H1 (cell line): ENCODE data around the gene SLC26A6. TPM values are rescaled to one million over a fixed set of nuclear protein-coding genes. Genes with fewer than 3 reads are reported as not detected.
A peak's percentile ranks its signal among the peaks of the same experiment; 100 is the strongest.

Source experiments
- CTCF ChIA-PET: fragments of 300-600 bp; sonication (Branson Sonifier 250); formaldehyde crosslinking; loops from one replicate; lab custom pipeline; 2021; ENCODE audit not compliant: partially characterized antibody; lab: Charles Lee
- POLR2A ChIA-PET: fragments of 300-600 bp; sonication (Branson Sonifier 250); formaldehyde crosslinking; loops from one replicate; lab custom pipeline; 2021; ENCODE audit warnings: inconsistent platforms; ENCODE audit not compliant: partially characterized antibody; lab: Charles Lee
- DNase-seq, 2 experiments: peaks; one replicate each; pipeline versions ENCODE4 v3.0.0 to v3.0.0-alpha.2; 2010 to 2022; ENCODE audit warnings: low spot score in 2 of 2, low read depth in 1 of 2, mixed read lengths in 1 of 2
- FAIRE-seq: peaks from 2 replicates; lab custom pipeline; 2011; peaks lifted over from hg19 to GRCh38; lab: Jason Lieb, UNC
- H2AFZ ChIP-seq: 2 replicates; pipeline ENCODE4 v1.8.1; 2012; ENCODE audit warnings: low read length, inconsistent platforms
- H2AK5ac ChIP-seq: 2 replicates; pipeline ENCODE4 v1.6.1; 2013; ENCODE audit warnings: low read depth, low read length
- H2BK120ac ChIP-seq: replicated peaks from 2 replicates; pipeline ENCODE3; 2013; ENCODE audit warnings: low read depth, low read length, inconsistent platforms
- H2BK12ac ChIP-seq: 2 replicates; pipeline ENCODE4 v1.6.1; 2013; ENCODE audit warnings: low read depth, low read length
- H2BK15ac ChIP-seq: 2 replicates; pipeline ENCODE4 v1.6.1; 2013; ENCODE audit warnings: low read length
- H2BK20ac ChIP-seq: 2 replicates; pipeline ENCODE4 v1.6.1; 2013; ENCODE audit warnings: low read length
- H2BK5ac ChIP-seq: 2 replicates; pipeline ENCODE4 v1.6.1; 2013; ENCODE audit warnings: low read depth, low read length
- H3K14ac ChIP-seq: 2 replicates; pipeline ENCODE4 v1.6.1; 2013; ENCODE audit warnings: inconsistent platforms; ENCODE audit not compliant: insufficient read length
- H3K18ac ChIP-seq: 2 replicates; pipeline ENCODE4 v1.6.1; 2013; ENCODE audit warnings: low read length; ENCODE audit errors: extremely low read depth
- H3K23ac ChIP-seq: 2 replicates; pipeline ENCODE4 v1.6.1; 2013; ENCODE audit warnings: inconsistent platforms; ENCODE audit not compliant: insufficient read length
- H3K23me2 ChIP-seq: 2 replicates; pipeline ENCODE4 v1.6.1; 2013; ENCODE audit warnings: low read depth, low read length
- H3K27ac ChIP-seq: 2 replicates; pipeline ENCODE4 v1.6.1; 2011; ENCODE audit warnings: low read depth, low read length, inconsistent platforms
- H3K27me3 ChIP-seq, 4 experiments: replicated peaks in 1 of 4; 1 replicate in 1 of 4; 2 replicates in 3 of 4; pipeline versions ENCODE4 v1.6.1 to v1.8.1; 2011 to 2013; ENCODE audit warnings: low read length in 3 of 4, mild to moderate bottlenecking in 3 of 4, inconsistent platforms in 2 of 4, mixed read lengths in 2 of 4, moderate library complexity in 1 of 4; ENCODE audit not compliant: control insufficient read depth in 3 of 4, insufficient read depth in 3 of 4; ENCODE audit errors: extremely low read depth in 1 of 4
- H3K36me3 ChIP-seq, 4 experiments: 2 replicates each; pipeline versions ENCODE4 v1.6.1 to v1.8.1; 2011 to 2013; ENCODE audit warnings: mild to moderate bottlenecking in 4 of 4, low read length in 3 of 4, moderate library complexity in 2 of 4, control low read depth in 1 of 4, inconsistent platforms in 1 of 4; ENCODE audit not compliant: insufficient read depth in 4 of 4, control insufficient read depth in 2 of 4
- H3K4ac ChIP-seq: replicated peaks from 2 replicates; pipeline ENCODE3; 2013; ENCODE audit warnings: low read length, low read depth, mixed read lengths, inconsistent platforms; ENCODE audit not compliant: insufficient read length
- H3K4me1 ChIP-seq, 4 experiments: replicated peaks in 1 of 4; 1 replicate in 1 of 4; 2 replicates in 3 of 4; pipeline versions ENCODE4 v1.6.1 to v1.8.1; 2011 to 2013; ENCODE audit warnings: low read length in 3 of 4, inconsistent platforms in 2 of 4, mixed read lengths in 1 of 4; ENCODE audit not compliant: insufficient read depth in 4 of 4, control insufficient read depth in 3 of 4
- H3K4me2 ChIP-seq, 2 experiments: 2 replicates each; pipeline versions ENCODE4 v1.6.1 to v1.8.1; 2011 to 2013; ENCODE audit warnings: low read depth in 2 of 2, low read length in 2 of 2, control low read depth in 1 of 2, inconsistent platforms in 1 of 2, mild to moderate bottlenecking in 1 of 2; ENCODE audit not compliant: insufficient read depth in 1 of 2
- H3K4me3 ChIP-seq, 4 experiments: fragments of 200-600, 300-600 bp in 1 of 4; sonication (generic), shearing (Covaris generic), sonication (Bioruptor Twin) in 1 of 4; 2 replicates each; pipeline versions ENCODE4 v1.5.1 to v1.8.1; 2011 to 2016; ENCODE audit warnings: low read length in 4 of 4, low read depth in 3 of 4, control low read depth in 2 of 4, inconsistent platforms in 2 of 4, mild to moderate bottlenecking in 2 of 4, mixed read lengths in 1 of 4, moderate library complexity in 1 of 4; ENCODE audit not compliant: insufficient read depth in 2 of 4; ENCODE audit errors: extremely low read depth in 1 of 4
- H3K56ac ChIP-seq: replicated peaks from 2 replicates; pipeline ENCODE3; 2013; ENCODE audit warnings: low read depth, mild to moderate bottlenecking, mixed read lengths, low read length, inconsistent platforms; ENCODE audit not compliant: insufficient read length
- H3K79me1 ChIP-seq: 2 replicates; pipeline ENCODE4 v1.6.1; 2013; ENCODE audit warnings: low read depth, low read length, control low read depth
- H3K79me2 ChIP-seq, 2 experiments: 2 replicates each; pipeline versions ENCODE4 v1.6.1 to v1.8.1; 2012 to 2013; ENCODE audit warnings: low read length in 2 of 2, mild to moderate bottlenecking in 2 of 2, inconsistent platforms in 1 of 2; ENCODE audit not compliant: insufficient read depth in 2 of 2, control insufficient read depth in 1 of 2
- H3K9ac ChIP-seq, 4 experiments: replicated peaks in 1 of 4; 1 replicate in 1 of 4; 2 replicates in 3 of 4; pipeline versions ENCODE4 v1.6.1 to v1.8.1; 2011 to 2013; ENCODE audit warnings: low read depth in 3 of 4, low read length in 3 of 4, control low read depth in 2 of 4, mild to moderate bottlenecking in 2 of 4, moderate library complexity in 2 of 4, inconsistent platforms in 1 of 4; ENCODE audit errors: extremely low read depth in 1 of 4
- H3K9me3 ChIP-seq, 2 experiments: 2 replicates each; pipeline versions ENCODE4 v1.6.1 to v1.8.1; 2012 to 2013; ENCODE audit warnings: mild to moderate bottlenecking in 2 of 2, moderate library complexity in 2 of 2, control low read depth in 1 of 2, inconsistent platforms in 1 of 2, low read depth in 1 of 2, low read length in 1 of 2, mixed read lengths in 1 of 2; ENCODE audit not compliant: insufficient read depth in 2 of 2
- H4K20me1 ChIP-seq, 2 experiments: replicated peaks in 1 of 2; 2 replicates each; pipeline versions ENCODE3 to v1.8.1; 2011 to 2013; ENCODE audit warnings: inconsistent platforms in 2 of 2, low read length in 2 of 2, mild to moderate bottlenecking in 1 of 2; ENCODE audit not compliant: insufficient read depth in 2 of 2, control insufficient read depth in 1 of 2
- H4K5ac ChIP-seq: 2 replicates; pipeline ENCODE4 v1.6.1; 2013; ENCODE audit warnings: low read length, low read depth, mixed read lengths, inconsistent platforms; ENCODE audit not compliant: insufficient read length
- H4K8ac ChIP-seq: 2 replicates; pipeline ENCODE4 v1.8.0; 2013; ENCODE audit warnings: mild to moderate bottlenecking, moderate library complexity, low read length, inconsistent platforms; ENCODE audit not compliant: insufficient read depth; ENCODE audit errors: extremely low read depth
- H4K91ac ChIP-seq: replicated peaks from 2 replicates; pipeline ENCODE3; 2013; ENCODE audit warnings: low read length, mixed read lengths, inconsistent platforms; ENCODE audit not compliant: insufficient read length
- JUND ChIP-seq: IDR thresholded peaks from 2 replicates; pipeline ENCODE4 v1.6.1; 2011; ENCODE audit warnings: mild to moderate bottlenecking, improper control_type of control experiment, low read length
- whole genome bisulfite sequencing, 2 experiments: shearing (Covaris generic) in 1 of 2; methylation state at CpG; one replicate each; pipeline versions ENCODE4 v1.1.6 to v1.1.7; 2013 to 2015; ENCODE audit warnings: low lambda C conversion rate in 2 of 2, mixed read lengths in 2 of 2, inconsistent platforms in 1 of 2, low coverage in 1 of 2, missing lambda C conversion rate in 1 of 2; ENCODE audit not compliant: insufficient replicate concordance in 2 of 2, insufficient coverage in 1 of 2, insufficient read length in 1 of 2; ENCODE audit errors: extremely low coverage in 1 of 2, missing lambda C conversion rate in 1 of 2; 5-methylcytosine and 5-hydroxymethylcytosine counted together
- polyA plus RNA-seq, 7 experiments: library from polyadenylated mRNA; depleted of rRNA in 3 of 7; stranded (reverse) in 5 of 7; unstranded in 2 of 7; fragments of >200 nt in 5 of 7; fragments of 200-250 nt in 2 of 7; gene quantifications; 1 replicate in 5 of 7; 2 replicates in 1 of 7; 4 replicates in 1 of 7; pipeline versions ENCODE4 v1.2.1 to v1.2.3, GENCODE V29; 2011 to 2013; ENCODE audit warnings: missing spikeins in 2 of 7, mixed read lengths in 2 of 7
- total RNA-seq: library from RNA; stranded (reverse); fragmentation: NEBNext Ultra II Directional; extraction: Animal tissue kit (Norgen Biotek cat#: 25700); gene quantifications from 2 replicates; pipeline ENCODE4 v1.2.1, GENCODE V29; 2021
- TF ChIP-seq, protein P1 (sequence below), 3 experiments: IDR thresholded peaks; 1 replicate in 2 of 3; 2 replicates in 1 of 3; pipeline versions ENCODE4 v1.5.1 to v1.6.1; 2011; ENCODE audit warnings: low read length in 3 of 3, mild to moderate bottlenecking in 3 of 3, inconsistent platforms in 2 of 3, low read depth in 1 of 3, moderate library complexity in 1 of 3; ENCODE audit not compliant: insufficient read depth in 1 of 3; ENCODE audit errors: control extremely low read depth in 1 of 3

SLC26A6 gene
- total and polyA plus RNA-seq, 2 of the 8 experiments (the other 6 are each of a cell fraction or from before 2014, with no cell fraction given): 50.4 to 58.0 TPM

DNA sequence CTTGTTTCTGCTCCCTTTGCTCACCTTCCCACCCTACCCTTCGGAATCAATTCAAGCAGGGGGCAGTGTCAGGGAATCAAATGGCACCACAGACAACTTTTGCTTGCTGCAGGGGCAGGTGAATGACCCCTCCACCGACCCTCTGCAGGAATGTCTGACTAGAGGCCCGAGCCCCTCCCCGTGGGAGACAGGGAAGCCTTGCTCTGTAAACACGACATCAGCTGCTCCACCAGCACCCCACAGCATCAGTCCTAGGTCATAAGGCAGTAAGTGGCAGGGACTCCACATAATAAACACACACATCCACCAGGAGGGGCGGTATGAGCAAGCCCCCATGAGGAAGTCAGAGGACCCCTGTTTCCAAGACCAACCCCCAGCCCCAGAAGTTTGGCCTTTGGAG lies 2.0 kb upstream of the SLC26A6 start:
- DNase-seq (no peak), FAIRE-seq (no peak)
- H3K9me3 ChIP-seq: no peaks in the 10 kb centered on the region
- no peaks in the 10 kb centered on the region for H3K27me3 ChIP-seq
- H3K27ac ChIP-seq: no peak overlapping the region
- H4K5ac ChIP-seq: no peak overlapping the region
- H2BK20ac ChIP-seq: no peak overlapping the region
- TF ChIP-seq JUND: no peak
- TF ChIP-seq, protein P1, sequence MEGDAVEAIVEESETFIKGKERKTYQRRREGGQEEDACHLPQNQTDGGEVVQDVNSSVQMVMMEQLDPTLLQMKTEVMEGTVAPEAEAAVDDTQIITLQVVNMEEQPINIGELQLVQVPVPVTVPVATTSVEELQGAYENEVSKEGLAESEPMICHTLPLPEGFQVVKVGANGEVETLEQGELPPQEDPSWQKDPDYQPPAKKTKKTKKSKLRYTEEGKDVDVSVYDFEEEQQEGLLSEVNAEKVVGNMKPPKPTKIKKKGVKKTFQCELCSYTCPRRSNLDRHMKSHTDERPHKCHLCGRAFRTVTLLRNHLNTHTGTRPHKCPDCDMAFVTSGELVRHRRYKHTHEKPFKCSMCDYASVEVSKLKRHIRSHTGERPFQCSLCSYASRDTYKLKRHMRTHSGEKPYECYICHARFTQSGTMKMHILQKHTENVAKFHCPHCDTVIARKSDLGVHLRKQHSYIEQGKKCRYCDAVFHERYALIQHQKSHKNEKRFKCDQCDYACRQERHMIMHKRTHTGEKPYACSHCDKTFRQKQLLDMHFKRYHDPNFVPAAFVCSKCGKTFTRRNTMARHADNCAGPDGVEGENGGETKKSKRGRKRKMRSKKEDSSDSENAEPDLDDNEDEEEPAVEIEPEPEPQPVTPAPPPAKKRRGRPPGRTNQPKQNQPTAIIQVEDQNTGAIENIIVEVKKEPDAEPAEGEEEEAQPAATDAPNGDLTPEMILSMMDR (IDR thresholded peaks at IDR 0.05; ENCODE audit: control extremely low read depth in 1 of 3, insufficient read depth in 1 of 3, low read depth in 1 of 3, low read length in 3 of 3): peak in 1 of 3 experiments; percentile 1; a peak in 1 of 4 replicates
- H2BK120ac ChIP-seq: no peak overlapping the region
- H3K18ac ChIP-seq: no peak overlapping the region
- no peak overlapping the region; the same call in 1 of the 2 replicates for H2BK5ac ChIP-seq
- H3K4ac ChIP-seq: no peak overlapping the region
- H3K4me3 ChIP-seq: no peak overlapping the region
- H2BK15ac ChIP-seq: no peak overlapping the region
- H3K79me1 ChIP-seq: peaks cover 7% of the 10 kb centered on the region
- peak overlapping the region in 1 of 2 experiments; percentile 38; a peak in 1 of 4 replicates for H3K4me2 ChIP-seq
- WGBS, 2 experiments: 83% methylated on average over 6 of the region's 6 CpGs; no CpG with 5 or more reads in 1 of the 2 experiments
- no peak overlapping the region for H3K14ac ChIP-seq
- H2BK12ac ChIP-seq: no peak overlapping the region
- 0 out of 2 replicates have a peak overlapping the region, but pooled peaks have one; percentile 55 for H2AK5ac ChIP-seq
- H3K4me1 ChIP-seq: peaks cover 3 to 6% (median 5%) of the 10 kb centered on the region in 4 experiments
- POLR2A ChIA-PET: interaction anchor here (1.6 to 9.8 kb wide), 5 partner anchors 16 to 222 kb away, joined by 4 to 111 read pairs (median 22); partner anchors contain the start of genes CELSR3 and UQCRC1
- no peak overlapping the region for H3K23ac ChIP-seq
- H2AFZ ChIP-seq: no peak overlapping the region
- peak overlapping the region; percentile 1; the same call in 1 of the 2 replicates for H4K8ac ChIP-seq
- peaks cover 0 to 9% of the 10 kb centered on the region in 2 experiments; a peak in 1 of 4 replicates for H3K79me2 ChIP-seq
- peaks cover 3 to 15% of the 10 kb centered on the region in 2 experiments for H4K20me1 ChIP-seq
- H4K91ac ChIP-seq: no peak overlapping the region
- peaks cover 2% of the 10 kb centered on the region; the same call in 1 of the 2 replicates for H3K23me2 ChIP-seq
- no peak overlapping the region for H3K56ac ChIP-seq
- CTCF ChIA-PET: interaction anchor here (0.6 to 2.5 kb wide), 3 partner anchors 24 to 88 kb away, joined by 3 to 7 read pairs (median 3); no protein-coding TSS in a partner anchor
- H3K36me3 ChIP-seq: peaks cover 0 to 25% (median 13%) of the 10 kb centered on the region in 4 experiments; a peak in 6 of 8 replicates
- no peak overlapping the region for H3K9ac ChIP-seq
